Liver (tissue), 9 donors: ENCODE measurements around the gene NFIA. TPM values are rescaled to one million over a fixed set of nuclear protein-coding genes. Genes with fewer than 3 reads are reported as not detected.

ENCODE experiments used
- DNase-seq: peaks from one replicate; pipeline ENCODE4 v3.0.0-alpha.2; 2017; ENCODE audit warnings: low spot score
- H3K27ac ChIP-seq, 2 donors: one replicate each; pipeline ENCODE4 v1.7.0; 2013; ENCODE audit warnings: inconsistent platforms in 2 of 2, low read length in 2 of 2, control low read depth in 1 of 2, low read depth in 1 of 2, mild to moderate bottlenecking in 1 of 2
- H3K27me3 ChIP-seq, 4 donors: one replicate each; pipeline versions ENCODE4 v1.6.1 to v1.7.0; 2013; ENCODE audit warnings: low read length in 3 of 4, inconsistent platforms in 1 of 4, mild to moderate bottlenecking in 1 of 4, moderate library complexity in 1 of 4; ENCODE audit not compliant: control insufficient read depth in 4 of 4, insufficient read depth in 4 of 4
- H3K36me3 ChIP-seq, 4 donors: one replicate each; pipeline versions ENCODE4 v1.6.1 to v1.7.0; 2013; ENCODE audit warnings: low read length in 3 of 4, mild to moderate bottlenecking in 3 of 4, low read depth in 1 of 4, moderate library complexity in 1 of 4; ENCODE audit not compliant: control insufficient read depth in 4 of 4, insufficient read depth in 3 of 4
- H3K4me1 ChIP-seq, 4 donors: one replicate each; pipeline versions ENCODE4 v1.6.1 to v1.7.0; 2013; ENCODE audit warnings: low read length in 3 of 4, mild to moderate bottlenecking in 3 of 4, moderate library complexity in 1 of 4; ENCODE audit not compliant: control insufficient read depth in 4 of 4, insufficient read depth in 4 of 4
- H3K4me3 ChIP-seq, 3 donors: one replicate each; pipeline versions ENCODE4 v1.6.1 to v1.7.0; 2013; ENCODE audit warnings: low read length in 3 of 3, control low read depth in 1 of 3, low read depth in 1 of 3, mild to moderate bottlenecking in 1 of 3
- H3K9ac ChIP-seq, 2 donors: one replicate each; pipeline ENCODE4 v1.7.0; 2013; ENCODE audit warnings: low read length in 2 of 2, mild to moderate bottlenecking in 2 of 2, moderate library complexity in 2 of 2, control low read depth in 1 of 2, low read depth in 1 of 2
- H3K9me3 ChIP-seq, 4 donors: one replicate each; pipeline versions ENCODE4 v1.6.1 to v1.7.0; 2013; ENCODE audit warnings: low read length in 3 of 4; ENCODE audit not compliant: control insufficient read depth in 4 of 4
- EGR1 ChIP-seq, 2 donors: IDR thresholded peaks; 2 replicates each; pipeline ENCODE4 v1.6.1; 2016 to 2018; ENCODE audit warnings: antibody characterized with exemption in 2 of 2, low read depth in 2 of 2
- FOXA1 ChIP-seq: IDR thresholded peaks from 2 replicates; pipeline ENCODE4 v1.6.1; 2016; ENCODE audit warnings: antibody characterized with exemption
- FOXA2 ChIP-seq: IDR thresholded peaks from 2 replicates; pipeline ENCODE4 v1.6.1; 2016; ENCODE audit warnings: antibody characterized with exemption
- GABPA ChIP-seq, 2 donors: IDR thresholded peaks in 1 of 2; conservative IDR thresholded peaks in 1 of 2; 2 replicates each; pipeline ENCODE4 v1.6.1; 2016; ENCODE audit warnings: antibody characterized with exemption in 2 of 2, mild to moderate bottlenecking in 1 of 2, moderate library complexity in 1 of 2
- HNF4A ChIP-seq, 2 donors: conservative IDR thresholded peaks; 2 replicates each; pipeline ENCODE4 v1.6.1; 2016; ENCODE audit warnings: antibody characterized with exemption in 2 of 2, mild to moderate bottlenecking in 2 of 2
- HNF4G ChIP-seq: IDR thresholded peaks from 2 replicates; pipeline ENCODE4 v1.6.1; 2016; ENCODE audit warnings: antibody characterized with exemption
- JUND ChIP-seq, 2 donors: IDR thresholded peaks; 2 replicates each; pipeline ENCODE4 v1.6.1; 2016; ENCODE audit warnings: antibody characterized with exemption in 2 of 2
- MAX ChIP-seq: IDR thresholded peaks from 2 replicates; pipeline ENCODE4 v1.6.1; 2016; ENCODE audit warnings: antibody characterized with exemption
- NR2F2 ChIP-seq: IDR thresholded peaks from 2 replicates; pipeline ENCODE4 v1.6.1; 2016; ENCODE audit warnings: antibody characterized with exemption
- RAD21 ChIP-seq, 2 donors: IDR thresholded peaks; 2 replicates each; pipeline ENCODE4 v1.6.1; 2016; ENCODE audit warnings: antibody characterized with exemption in 2 of 2, mild to moderate bottlenecking in 2 of 2
- REST ChIP-seq: IDR thresholded peaks from 2 replicates; pipeline ENCODE4 v1.6.1; 2016; ENCODE audit warnings: antibody characterized with exemption, mild to moderate bottlenecking
- RXRA ChIP-seq, 2 donors: IDR thresholded peaks; 2 replicates each; pipeline ENCODE4 v1.6.1; 2017 to 2018; ENCODE audit warnings: antibody characterized with exemption in 2 of 2, mild to moderate bottlenecking in 1 of 2
- SP1 ChIP-seq: IDR thresholded peaks from 2 replicates; pipeline ENCODE4 v1.6.1; 2018; ENCODE audit warnings: antibody characterized with exemption, mild to moderate bottlenecking
- TAF1 ChIP-seq: conservative IDR thresholded peaks from 2 replicates; pipeline ENCODE4 v1.6.1; 2016; ENCODE audit warnings: antibody characterized with exemption, mild to moderate bottlenecking
- YY1 ChIP-seq: IDR thresholded peaks from 2 replicates; pipeline ENCODE4 v1.6.1; 2016; ENCODE audit warnings: antibody characterized with exemption, mild to moderate bottlenecking
- WGBS: extraction: QIAGEN DNeasy Blood & Tissue Kit; methylation state at CpG from one replicate; pipeline ENCODE4 v1.1.7; 2013; 5-methylcytosine and 5-hydroxymethylcytosine counted together
- polyA plus RNA-seq, 2 donors: library from polyadenylated mRNA; stranded (reverse) in 1 of 2; unstranded in 1 of 2; fragments of 200-250 nt in 1 of 2; fragments of >200 nt in 1 of 2; fragmentation: Nextera tagmentation in 1 of 2; extraction: Ambion mirVana in 1 of 2; gene quantifications; one replicate each; pipeline versions ENCODE4 v1.2.1 to v1.2.3, GENCODE V29; 2013 to 2015
- total RNA-seq, 2 donors: library from RNA; depleted of rRNA; stranded (reverse); fragments of >200 nt; gene quantifications; one replicate each; pipeline ENCODE4 v1.2.3, GENCODE V29; 2014
- TF ChIP-seq, protein P1 (sequence below): IDR thresholded peaks from 2 replicates; pipeline ENCODE4 v1.6.1; 2016; ENCODE audit warnings: antibody characterized with exemption
- TF ChIP-seq, protein P2 (sequence below): fragments of 150-350 bp; IDR thresholded peaks from 2 replicates; pipeline ENCODE4 v1.5.1; 2017; ENCODE audit warnings: improper control_type of control experiment, low read depth, low read length; ENCODE audit not compliant: missing input control
- TF ChIP-seq, protein P3 (sequence below): IDR thresholded peaks from 2 replicates; pipeline ENCODE4 v1.6.1; 2016; ENCODE audit warnings: antibody characterized with exemption
- donor health status: healthy.
- donor health status: healthy.
- donor health status: healthy.
- donor health status: healthy.
- donor health status: healthy.

Gene NFIA
- total and polyA plus RNA-seq, 4 donors: 6.8 to 53.7 (median 22.2) TPM

GRCh38 chr1:61157468-61157987 is 75.2 kb downstream of the NFIA start:
- Histone ChIP-seq H3K4me1 (peaks cover 6 to 37% (median 22%) of the 10 kb centered on the region in 4 donors), H3K27ac (peak overlapping the region; percentile 64 to 65), H3K9ac (peak overlapping the region in 1 of 2 donors; percentile 2), H3K27me3 (no peaks in the 10 kb centered on the region), H3K9me3 (no peaks in the 10 kb centered on the region), H3K4me3 (no peak overlapping the region), H3K36me3 (peaks cover 0 to 5% (median 1%) of the 10 kb centered on the region in 4 donors)
- DNase-seq: no peak
- 15% methylated on average over 3 of the region's 3 CpGs for WGBS
- TF ChIP-seq RXRA (IDR thresholded peaks at IDR 0.05): peak in 1 of 2 donors; percentile 18
- TF ChIP-seq, protein P1, sequence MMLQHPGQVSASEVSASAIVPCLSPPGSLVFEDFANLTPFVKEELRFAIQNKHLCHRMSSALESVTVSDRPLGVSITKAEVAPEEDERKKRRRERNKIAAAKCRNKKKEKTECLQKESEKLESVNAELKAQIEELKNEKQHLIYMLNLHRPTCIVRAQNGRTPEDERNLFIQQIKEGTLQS: no peak
- peak; percentile 56 for TF ChIP-seq HNF4G
- peak; percentile 73 to 78 for TF ChIP-seq HNF4A (conservative IDR thresholded peaks at IDR 0.05)
- TF ChIP-seq REST: peak; percentile 28
- peak; percentile 13 for TF ChIP-seq SP1
- TF ChIP-seq TAF1: no peak
- peak; percentile 61 for TF ChIP-seq YY1
- peak in 1 of 2 donors; percentile 32 for TF ChIP-seq RAD21 (IDR thresholded peaks at IDR 0.05)
- no peak for TF ChIP-seq MAX
- no peak for TF ChIP-seq EGR1 (IDR thresholded peaks at IDR 0.05; ENCODE audit: low read depth in 2 of 2)
- TF ChIP-seq, protein P2, sequence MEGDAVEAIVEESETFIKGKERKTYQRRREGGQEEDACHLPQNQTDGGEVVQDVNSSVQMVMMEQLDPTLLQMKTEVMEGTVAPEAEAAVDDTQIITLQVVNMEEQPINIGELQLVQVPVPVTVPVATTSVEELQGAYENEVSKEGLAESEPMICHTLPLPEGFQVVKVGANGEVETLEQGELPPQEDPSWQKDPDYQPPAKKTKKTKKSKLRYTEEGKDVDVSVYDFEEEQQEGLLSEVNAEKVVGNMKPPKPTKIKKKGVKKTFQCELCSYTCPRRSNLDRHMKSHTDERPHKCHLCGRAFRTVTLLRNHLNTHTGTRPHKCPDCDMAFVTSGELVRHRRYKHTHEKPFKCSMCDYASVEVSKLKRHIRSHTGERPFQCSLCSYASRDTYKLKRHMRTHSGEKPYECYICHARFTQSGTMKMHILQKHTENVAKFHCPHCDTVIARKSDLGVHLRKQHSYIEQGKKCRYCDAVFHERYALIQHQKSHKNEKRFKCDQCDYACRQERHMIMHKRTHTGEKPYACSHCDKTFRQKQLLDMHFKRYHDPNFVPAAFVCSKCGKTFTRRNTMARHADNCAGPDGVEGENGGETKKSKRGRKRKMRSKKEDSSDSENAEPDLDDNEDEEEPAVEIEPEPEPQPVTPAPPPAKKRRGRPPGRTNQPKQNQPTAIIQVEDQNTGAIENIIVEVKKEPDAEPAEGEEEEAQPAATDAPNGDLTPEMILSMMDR: no peak
- TF ChIP-seq NR2F2: no peak

- TF ChIP-seq, protein P2: no peak
- TF ChIP-seq EGR1 (IDR thresholded peaks at IDR 0.05; ENCODE audit: low read depth in 2 of 2) (no peak), GABPA (IDR thresholded peaks at IDR 0.05 in 1 of 2, conservative IDR thresholded peaks at IDR 0.05 in 1 of 2) (no peak), NR2F2 (no peak), YY1 (no peak), JUND (IDR thresholded peaks at IDR 0.05) (no peak), FOXA1 (no peak), RXRA (IDR thresholded peaks at IDR 0.05) (no peak), SP1 (no peak), MAX (no peak), HNF4A (conservative IDR thresholded peaks at IDR 0.05) (no peak), HNF4G (no peak), TAF1 (no peak), FOXA2 (no peak), RAD21 (IDR thresholded peaks at IDR 0.05) (no peak)
- TF ChIP-seq, protein P1: no peak
- TF ChIP-seq, protein P3, sequence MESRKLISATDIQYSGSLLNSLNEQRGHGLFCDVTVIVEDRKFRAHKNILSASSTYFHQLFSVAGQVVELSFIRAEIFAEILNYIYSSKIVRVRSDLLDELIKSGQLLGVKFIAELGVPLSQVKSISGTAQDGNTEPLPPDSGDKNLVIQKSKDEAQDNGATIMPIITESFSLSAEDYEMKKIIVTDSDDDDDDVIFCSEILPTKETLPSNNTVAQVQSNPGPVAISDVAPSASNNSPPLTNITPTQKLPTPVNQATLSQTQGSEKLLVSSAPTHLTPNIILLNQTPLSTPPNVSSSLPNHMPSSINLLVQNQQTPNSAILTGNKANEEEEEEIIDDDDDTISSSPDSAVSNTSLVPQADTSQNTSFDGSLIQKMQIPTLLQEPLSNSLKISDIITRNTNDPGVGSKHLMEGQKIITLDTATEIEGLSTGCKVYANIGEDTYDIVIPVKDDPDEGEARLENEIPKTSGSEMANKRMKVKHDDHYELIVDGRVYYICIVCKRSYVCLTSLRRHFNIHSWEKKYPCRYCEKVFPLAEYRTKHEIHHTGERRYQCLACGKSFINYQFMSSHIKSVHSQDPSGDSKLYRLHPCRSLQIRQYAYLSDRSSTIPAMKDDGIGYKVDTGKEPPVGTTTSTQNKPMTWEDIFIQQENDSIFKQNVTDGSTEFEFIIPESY: no peak
- Histone ChIP-seq H3K9me3 (no peaks in the 10 kb centered on the region), H3K9ac (no peak overlapping the region), H3K4me3 (no peak overlapping the region), H3K27me3 (no peaks in the 10 kb centered on the region), H3K4me1 (peaks cover 4 to 32% (median 20%) of the 10 kb centered on the region in 4 donors), H3K27ac (no peak overlapping the region), H3K36me3 (peaks cover 0 to 5% (median 1%) of the 10 kb centered on the region in 4 donors)
- 65% methylated on average over 3 of the region's 3 CpGs for WGBS
- no peak for DNase-seq
Measured at GRCh38 chr1:61158591-61158990, 76.2 kb downstream of the NFIA start.
